ENCODE data around the gene KRTAP25-1. TPM values are rescaled to one million over a fixed set of nuclear protein-coding genes. Genes with fewer than 3 reads are reported as not detected.

KRTAP25-1 gene
- polyA plus RNA-seq, 1 of the 3 experiments (the other 2 are of a cell fraction) = not detected

DNA sequence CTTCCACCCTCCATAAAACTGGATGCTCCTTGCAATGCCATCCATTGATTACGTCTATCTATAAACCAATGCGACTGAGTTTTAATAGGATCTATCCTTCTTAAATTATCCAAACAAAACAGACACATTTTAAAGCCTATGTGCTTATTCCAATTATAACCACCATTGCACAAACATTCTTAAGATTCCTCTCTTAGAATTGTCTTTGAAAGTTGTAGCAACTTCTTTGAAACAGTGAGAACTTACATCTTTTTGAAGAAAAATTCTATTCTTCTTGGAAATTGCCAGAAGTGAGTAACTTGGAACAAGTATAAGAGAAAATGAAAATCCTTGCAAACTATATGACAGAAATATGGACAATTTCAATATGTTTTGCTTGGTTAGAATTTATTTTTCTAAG is 30.9 kb upstream of the KRTAP25-1 start, which contains the start of gene KRTAP26-1:
Gene KRTAP26-1 (minus strand): TSS at position 101 of the 400 bp plus-strand sequence. CDS start 280 bp downstream, outside the sequence.
- DNase-seq = no peak
- Histone ChIP-seq H3K27me3 (ENCODE audit: insufficient read depth) (no peaks in the 10 kb centered on the region; the same call in 1 of the 2 replicates), H3K4me3 (ENCODE audit: low read depth in 2 of 2, low read length in 1 of 2) (no peak within 1 kb of the TSS), H3K36me3 (replicated peaks in 1 of 2; ENCODE audit: control insufficient read depth in 1 of 2, insufficient read depth in 2 of 2, low read length in 1 of 2) (no peaks in the 10 kb centered on the region), H3K27ac (ENCODE audit: low read depth in 2 of 2, low read length in 1 of 2) (no peak within 1 kb of the TSS), H3K9me2 (no peaks in the 10 kb centered on the region), H3K9ac (no peak within 1 kb of the TSS), H3F3A (replicated peaks; ENCODE audit: insufficient read depth) (no peaks in the 10 kb centered on the region), H3K4me1 (ENCODE audit: control insufficient read depth in 1 of 2, insufficient read depth in 2 of 2, low read depth in 1 of 2, low read length in 1 of 2) (no peaks in the 10 kb centered on the region), H3K4me2 (no peak within 1 kb of the TSS), H3K79me2 (ENCODE audit: insufficient read depth) (no peaks in the 10 kb centered on the region), H3K9me3 (no peaks in the 10 kb centered on the region), H2AFZ (ENCODE audit: low read depth) (no peak within 1 kb of the TSS), H4K20me1 (ENCODE audit: insufficient read depth) (no peaks in the 10 kb centered on the region)
- WGBS (ENCODE audit: low lambda C conversion rate) = 2% methylated on average over 2 of the region's 2 CpGs
- ChIA-PET POLR2A (no interaction called here), CTCF (no interaction called here)
- TF ChIP-seq USF2 (IDR thresholded peaks at IDR 0.05; ENCODE audit: borderline replicate concordance, low read depth, low read length) (no peak), CHD2 (IDR thresholded peaks at IDR 0.05; ENCODE audit: low read length, partially characterized antibody) (no peak), NFIC (IDR thresholded peaks at IDR 0.05; ENCODE audit: borderline replicate concordance) (no peak), YY1 (IDR thresholded peaks at IDR 0.05; ENCODE audit: low read depth) (no peak), ELF1 (IDR thresholded peaks at IDR 0.05) (no peak), GABPA (IDR thresholded peaks at IDR 0.05; ENCODE audit: low read depth) (no peak), NRF1 (IDR thresholded peaks at IDR 0.05; ENCODE audit: low read depth, low read length) (no peak), RAD21 (IDR thresholded peaks at IDR 0.05; ENCODE audit: low read length) (no peak)

DNA sequence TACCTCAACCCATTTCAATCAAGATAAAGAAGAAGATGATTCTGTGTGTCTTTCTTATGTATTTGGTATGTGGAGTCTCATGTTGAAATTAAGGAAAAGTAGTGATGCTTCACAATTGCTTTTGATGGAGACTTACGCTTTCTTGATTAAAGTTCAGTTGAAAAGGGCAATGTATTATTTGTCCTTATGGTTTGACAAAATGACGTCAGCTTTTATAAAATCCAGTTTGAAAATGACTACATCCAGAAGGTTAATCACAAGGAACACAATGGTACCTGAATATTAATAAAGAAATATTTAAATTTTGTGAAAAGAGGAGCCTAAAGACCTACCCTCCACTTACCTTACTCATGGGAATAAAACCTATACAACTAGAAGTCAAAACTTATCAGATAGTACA is 26.4 kb upstream of the KRTAP25-1 start:
- Histone ChIP-seq H3K9ac (no peak overlapping the region), H3K4me2 (no peak overlapping the region), H4K20me1 (ENCODE audit: insufficient read depth) (no peaks in the 10 kb centered on the region), H2AFZ (ENCODE audit: low read depth) (no peak overlapping the region), H3K27me3 (ENCODE audit: insufficient read depth) (no peaks in the 10 kb centered on the region; the same call in 1 of the 2 replicates), H3K27ac (ENCODE audit: low read depth in 2 of 2, low read length in 1 of 2) (no peak overlapping the region), H3K36me3 (replicated peaks in 1 of 2; ENCODE audit: control insufficient read depth in 1 of 2, insufficient read depth in 2 of 2, low read length in 1 of 2) (no peaks in the 10 kb centered on the region), H3K4me3 (ENCODE audit: low read depth in 2 of 2, low read length in 1 of 2) (no peak overlapping the region), H3F3A (replicated peaks; ENCODE audit: insufficient read depth) (no peaks in the 10 kb centered on the region), H3K79me2 (ENCODE audit: insufficient read depth) (no peaks in the 10 kb centered on the region), H3K4me1 (ENCODE audit: control insufficient read depth in 1 of 2, insufficient read depth in 2 of 2, low read depth in 1 of 2, low read length in 1 of 2) (no peaks in the 10 kb centered on the region), H3K9me3 (no peaks in the 10 kb centered on the region), H3K9me2 (no peaks in the 10 kb centered on the region)
- ChIA-PET POLR2A (no interaction called here), CTCF (no interaction called here)
- WGBS (ENCODE audit: low lambda C conversion rate) = 25% methylated on average over 2 of the region's 2 CpGs
- no peak for DNase-seq
- no peak for TF ChIP-seq NRF1 (IDR thresholded peaks at IDR 0.05; ENCODE audit: low read depth, low read length)
- TF ChIP-seq FOXJ3 (CRISPR knock-in tag; IDR thresholded peaks at IDR 0.05) = no peak
- no peak for TF ChIP-seq SMC3 (IDR thresholded peaks at IDR 0.05; ENCODE audit: low read depth, low read length)
- no peak for TF ChIP-seq YY1 (IDR thresholded peaks at IDR 0.05; ENCODE audit: low read depth)
- TF ChIP-seq EZH2phosphoT487 (IDR thresholded peaks at IDR 0.05; ENCODE audit: borderline replicate concordance, low read depth) = no peak
- no peak for TF ChIP-seq FOXM1 (IDR thresholded peaks at IDR 0.05; ENCODE audit: low read depth)
- TF ChIP-seq RCOR1 (IDR thresholded peaks at IDR 0.05; ENCODE audit: low read length) = no peak
- TF ChIP-seq JUND (IDR thresholded peaks at IDR 0.05) = no peak
- TF ChIP-seq, protein P1, sequence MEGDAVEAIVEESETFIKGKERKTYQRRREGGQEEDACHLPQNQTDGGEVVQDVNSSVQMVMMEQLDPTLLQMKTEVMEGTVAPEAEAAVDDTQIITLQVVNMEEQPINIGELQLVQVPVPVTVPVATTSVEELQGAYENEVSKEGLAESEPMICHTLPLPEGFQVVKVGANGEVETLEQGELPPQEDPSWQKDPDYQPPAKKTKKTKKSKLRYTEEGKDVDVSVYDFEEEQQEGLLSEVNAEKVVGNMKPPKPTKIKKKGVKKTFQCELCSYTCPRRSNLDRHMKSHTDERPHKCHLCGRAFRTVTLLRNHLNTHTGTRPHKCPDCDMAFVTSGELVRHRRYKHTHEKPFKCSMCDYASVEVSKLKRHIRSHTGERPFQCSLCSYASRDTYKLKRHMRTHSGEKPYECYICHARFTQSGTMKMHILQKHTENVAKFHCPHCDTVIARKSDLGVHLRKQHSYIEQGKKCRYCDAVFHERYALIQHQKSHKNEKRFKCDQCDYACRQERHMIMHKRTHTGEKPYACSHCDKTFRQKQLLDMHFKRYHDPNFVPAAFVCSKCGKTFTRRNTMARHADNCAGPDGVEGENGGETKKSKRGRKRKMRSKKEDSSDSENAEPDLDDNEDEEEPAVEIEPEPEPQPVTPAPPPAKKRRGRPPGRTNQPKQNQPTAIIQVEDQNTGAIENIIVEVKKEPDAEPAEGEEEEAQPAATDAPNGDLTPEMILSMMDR (IDR thresholded peaks at IDR 0.05) = no peak
- no peak for TF ChIP-seq CHD2 (IDR thresholded peaks at IDR 0.05; ENCODE audit: low read length, partially characterized antibody)
- no peak for TF ChIP-seq SIN3A (IDR thresholded peaks at IDR 0.05; ENCODE audit: borderline replicate concordance, low read depth, low read length)
- no peak for TF ChIP-seq TEAD4 (IDR thresholded peaks at IDR 0.05; ENCODE audit: borderline replicate concordance, insufficient read depth)
- TF ChIP-seq GABPA (IDR thresholded peaks at IDR 0.05; ENCODE audit: low read depth) = no peak
- no peak for TF ChIP-seq RFX5 (IDR thresholded peaks at IDR 0.05; ENCODE audit: low read length)
